Endothelial cell of umbilical vein (primary cell): ENCODE data around the gene SYT17.

ENCODE experiments used
- POLR2A ChIP-seq: IDR thresholded peaks from 2 replicates; pipeline ENCODE4 v1.6.1; 2012; ENCODE audit warnings: low read depth, mild to moderate bottlenecking, control low read depth, low read length
- TF ChIP-seq, protein P1 (sequence below), 2 donors: IDR thresholded peaks; 1 replicate in 1 of 2; 2 replicates in 1 of 2; pipeline ENCODE4 v1.5.1; 2011; ENCODE audit warnings: low read length in 2 of 2, mild to moderate bottlenecking in 2 of 2, moderate library complexity in 2 of 2, control low read depth in 1 of 2, inconsistent platforms in 1 of 2, low read depth in 1 of 2; ENCODE audit not compliant: insufficient read depth in 1 of 2; ENCODE audit errors: extremely low read depth in 1 of 2

- TF ChIP-seq, protein P1, sequence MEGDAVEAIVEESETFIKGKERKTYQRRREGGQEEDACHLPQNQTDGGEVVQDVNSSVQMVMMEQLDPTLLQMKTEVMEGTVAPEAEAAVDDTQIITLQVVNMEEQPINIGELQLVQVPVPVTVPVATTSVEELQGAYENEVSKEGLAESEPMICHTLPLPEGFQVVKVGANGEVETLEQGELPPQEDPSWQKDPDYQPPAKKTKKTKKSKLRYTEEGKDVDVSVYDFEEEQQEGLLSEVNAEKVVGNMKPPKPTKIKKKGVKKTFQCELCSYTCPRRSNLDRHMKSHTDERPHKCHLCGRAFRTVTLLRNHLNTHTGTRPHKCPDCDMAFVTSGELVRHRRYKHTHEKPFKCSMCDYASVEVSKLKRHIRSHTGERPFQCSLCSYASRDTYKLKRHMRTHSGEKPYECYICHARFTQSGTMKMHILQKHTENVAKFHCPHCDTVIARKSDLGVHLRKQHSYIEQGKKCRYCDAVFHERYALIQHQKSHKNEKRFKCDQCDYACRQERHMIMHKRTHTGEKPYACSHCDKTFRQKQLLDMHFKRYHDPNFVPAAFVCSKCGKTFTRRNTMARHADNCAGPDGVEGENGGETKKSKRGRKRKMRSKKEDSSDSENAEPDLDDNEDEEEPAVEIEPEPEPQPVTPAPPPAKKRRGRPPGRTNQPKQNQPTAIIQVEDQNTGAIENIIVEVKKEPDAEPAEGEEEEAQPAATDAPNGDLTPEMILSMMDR (IDR thresholded peaks at IDR 0.05; ENCODE audit: extremely low read depth in 1 of 2, insufficient read depth in 1 of 2, low read depth in 1 of 2, low read length in 2 of 2), result no peak
- TF ChIP-seq POLR2A, result no peak
Observed at GRCh38 chr16:19127674-19128131, 40.3 kb upstream of the SYT17 start.
